ENCODE measurements around the gene UBE2D2.

GRCh38 chr5:139571543-139571942, 10.4 kb downstream of the UBE2D2 start:
- no peak for TF ChIP-seq CTCF (IDR thresholded peaks at IDR 0.05)
- no peak for TF ChIP-seq ZFX (IDR thresholded peaks at IDR 0.05; ENCODE audit: borderline replicate concordance)
